ENCODE results near the gene ACADVL.

The ACADVL gene

DNA sequence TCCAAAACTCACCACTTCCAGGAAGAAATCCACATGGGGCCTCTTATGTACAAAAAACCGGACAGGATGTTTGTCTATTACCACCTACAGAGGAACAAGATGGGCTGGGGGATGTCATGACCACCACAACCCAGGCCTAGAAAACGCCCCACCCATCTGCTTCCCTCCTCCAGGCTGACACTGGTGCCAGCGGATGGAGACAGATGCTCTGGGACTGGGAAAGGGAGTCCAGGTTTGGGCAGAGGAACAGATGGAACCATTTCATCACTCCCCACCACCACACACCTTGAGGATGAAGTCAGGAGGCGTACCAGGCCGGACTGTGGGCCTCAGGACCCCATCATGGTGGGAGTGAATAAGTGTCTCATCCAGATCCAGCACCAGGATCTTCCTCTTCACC, 27.0 kb downstream of the ACADVL start:
- no peak overlapping the region for H3K9ac ChIP-seq (ENCODE audit: low read length)
- TF ChIP-seq CTCF (IDR thresholded peaks at IDR 0.05; ENCODE audit: low read length) (no peak), EZH2 (IDR thresholded peaks at IDR 0.05; ENCODE audit: borderline replicate concordance, low read length) (no peak)
- H3K9me3 ChIP-seq (ENCODE audit: low read length), result no peaks in the 10 kb centered on the region
- H3K27ac ChIP-seq (ENCODE audit: low read depth, low read length, poor library complexity, severe bottlenecking), result no peak overlapping the region
- no peaks in the 10 kb centered on the region for H4K20me1 ChIP-seq (ENCODE audit: insufficient read depth, low read length)
- peaks cover 29% of the 10 kb centered on the region for H3K4me1 ChIP-seq (ENCODE audit: insufficient read depth, low read length, severe bottlenecking)
- H3K27me3 ChIP-seq (ENCODE audit: insufficient read depth, low read length), result no peaks in the 10 kb centered on the region
- no peaks in the 10 kb centered on the region for H3F3A ChIP-seq (ENCODE audit: insufficient read depth, low read length)
- peaks cover 37% of the 10 kb centered on the region for H3K36me3 ChIP-seq (ENCODE audit: insufficient read depth, low read length)
- no peak overlapping the region for H3K4me3 ChIP-seq (ENCODE audit: low read depth, low read length, poor library complexity, severe bottlenecking)
- peaks cover 31% of the 10 kb centered on the region for H3K79me2 ChIP-seq (ENCODE audit: insufficient read depth, low read length)
- no peaks in the 10 kb centered on the region for H3K9me2 ChIP-seq (ENCODE audit: low read depth, low read length)
- H3K4me2 ChIP-seq (ENCODE audit: low read length), result no peak overlapping the region
- H2AFZ ChIP-seq (ENCODE audit: low read length), result no peak overlapping the region

DNA sequence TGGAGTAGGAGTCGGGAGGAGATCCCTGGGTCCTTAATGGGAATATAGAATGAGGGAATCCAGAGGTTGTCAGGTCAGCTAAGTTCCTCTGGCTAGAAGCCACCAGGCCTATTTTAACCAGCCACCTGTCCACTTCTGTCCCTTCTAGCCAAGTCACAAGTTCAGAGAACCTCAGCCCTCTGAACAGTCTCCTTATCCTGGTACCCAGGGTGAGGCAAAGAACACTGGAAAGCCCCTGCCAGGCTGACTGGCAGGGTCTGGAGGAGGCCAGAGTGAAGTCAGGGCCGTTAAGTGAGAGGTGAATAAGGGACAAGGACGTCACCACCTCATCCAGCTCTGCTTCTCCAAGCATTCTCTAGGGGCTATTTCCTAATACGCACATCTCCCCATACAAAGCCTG, 29.1 kb downstream of the ACADVL start:
- Histone ChIP-seq H3K4me2 (ENCODE audit: low read length) (peak overlapping the region; percentile 99), H3K9ac (ENCODE audit: low read length) (peak overlapping the region; percentile 97; the same call in 1 of the 2 replicates), H3K4me1 (ENCODE audit: insufficient read depth, low read length, severe bottlenecking) (peaks cover 32% of the 10 kb centered on the region), H3K79me2 (ENCODE audit: insufficient read depth, low read length) (peaks cover 31% of the 10 kb centered on the region), H3K9me2 (ENCODE audit: low read depth, low read length) (no peaks in the 10 kb centered on the region), H3F3A (ENCODE audit: insufficient read depth, low read length) (no peaks in the 10 kb centered on the region), H3K4me3 (ENCODE audit: low read depth, low read length, poor library complexity, severe bottlenecking) (peak overlapping the region; percentile 77), H2AFZ (ENCODE audit: low read length) (no peak overlapping the region), H3K27ac (ENCODE audit: low read depth, low read length, poor library complexity, severe bottlenecking) (no peak overlapping the region), H3K36me3 (ENCODE audit: insufficient read depth, low read length) (peaks cover 32% of the 10 kb centered on the region), H3K27me3 (ENCODE audit: insufficient read depth, low read length) (no peaks in the 10 kb centered on the region), H3K9me3 (ENCODE audit: low read length) (no peaks in the 10 kb centered on the region), H4K20me1 (ENCODE audit: insufficient read depth, low read length) (no peaks in the 10 kb centered on the region)
- TF ChIP-seq CTCF (IDR thresholded peaks at IDR 0.05; ENCODE audit: low read length), result no peak
- TF ChIP-seq EZH2 (IDR thresholded peaks at IDR 0.05; ENCODE audit: borderline replicate concordance, low read length), result no peak

DNA sequence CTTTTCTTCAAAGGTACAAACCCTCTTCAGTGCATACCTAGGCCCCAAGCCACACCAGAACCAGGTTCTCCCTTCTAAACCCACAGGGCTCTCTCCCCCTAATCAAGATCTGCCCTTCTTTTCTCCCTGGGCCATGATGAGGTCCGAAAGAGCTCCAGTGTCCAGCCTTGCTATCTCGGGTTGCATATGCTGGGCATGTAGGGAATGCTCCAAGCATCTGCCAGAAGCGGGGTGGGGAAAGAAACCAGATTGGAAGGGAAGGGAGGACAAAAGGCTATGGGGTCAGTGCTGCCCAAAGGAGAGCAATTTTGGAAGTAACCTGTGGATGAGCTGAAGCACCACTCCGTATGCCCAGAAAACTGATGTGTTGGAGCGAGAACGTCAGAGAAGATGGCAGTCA, 29.5 kb downstream of the ACADVL start:
- Histone ChIP-seq H4K20me1 (ENCODE audit: insufficient read depth, low read length) (no peaks in the 10 kb centered on the region), H2AFZ (ENCODE audit: low read length) (no peak overlapping the region), H3K4me2 (ENCODE audit: low read length) (peak overlapping the region; percentile 99), H3K79me2 (ENCODE audit: insufficient read depth, low read length) (peaks cover 31% of the 10 kb centered on the region), H3K27me3 (ENCODE audit: insufficient read depth, low read length) (no peaks in the 10 kb centered on the region), H3K4me3 (ENCODE audit: low read depth, low read length, poor library complexity, severe bottlenecking) (peak overlapping the region; percentile 77), H3K4me1 (ENCODE audit: insufficient read depth, low read length, severe bottlenecking) (peaks cover 32% of the 10 kb centered on the region), H3K9ac (ENCODE audit: low read length) (peak overlapping the region; percentile 97; the same call in 1 of the 2 replicates), H3K36me3 (ENCODE audit: insufficient read depth, low read length) (peaks cover 32% of the 10 kb centered on the region), H3K9me3 (ENCODE audit: low read length) (no peaks in the 10 kb centered on the region), H3K9me2 (ENCODE audit: low read depth, low read length) (no peaks in the 10 kb centered on the region), H3F3A (ENCODE audit: insufficient read depth, low read length) (no peaks in the 10 kb centered on the region), H3K27ac (ENCODE audit: low read depth, low read length, poor library complexity, severe bottlenecking) (no peak overlapping the region)
- TF ChIP-seq CTCF (IDR thresholded peaks at IDR 0.05; ENCODE audit: low read length), result no peak
- no peak for TF ChIP-seq EZH2 (IDR thresholded peaks at IDR 0.05; ENCODE audit: borderline replicate concordance, low read length)

Data from OCI-LY1 (cell line).